GM21737 (cell line): ENCODE measurements around the gene CFAP221.

Experiments used
- ATAC-seq: cut with Tn5 transposase; IDR thresholded peaks from one replicate; pipeline ENCODE4 v1.9.1; 2021; ENCODE audit warnings: mild to moderate bottlenecking, moderate library complexity; ENCODE audit not compliant: unreplicated experiment

The CFAP221 gene

DNA sequence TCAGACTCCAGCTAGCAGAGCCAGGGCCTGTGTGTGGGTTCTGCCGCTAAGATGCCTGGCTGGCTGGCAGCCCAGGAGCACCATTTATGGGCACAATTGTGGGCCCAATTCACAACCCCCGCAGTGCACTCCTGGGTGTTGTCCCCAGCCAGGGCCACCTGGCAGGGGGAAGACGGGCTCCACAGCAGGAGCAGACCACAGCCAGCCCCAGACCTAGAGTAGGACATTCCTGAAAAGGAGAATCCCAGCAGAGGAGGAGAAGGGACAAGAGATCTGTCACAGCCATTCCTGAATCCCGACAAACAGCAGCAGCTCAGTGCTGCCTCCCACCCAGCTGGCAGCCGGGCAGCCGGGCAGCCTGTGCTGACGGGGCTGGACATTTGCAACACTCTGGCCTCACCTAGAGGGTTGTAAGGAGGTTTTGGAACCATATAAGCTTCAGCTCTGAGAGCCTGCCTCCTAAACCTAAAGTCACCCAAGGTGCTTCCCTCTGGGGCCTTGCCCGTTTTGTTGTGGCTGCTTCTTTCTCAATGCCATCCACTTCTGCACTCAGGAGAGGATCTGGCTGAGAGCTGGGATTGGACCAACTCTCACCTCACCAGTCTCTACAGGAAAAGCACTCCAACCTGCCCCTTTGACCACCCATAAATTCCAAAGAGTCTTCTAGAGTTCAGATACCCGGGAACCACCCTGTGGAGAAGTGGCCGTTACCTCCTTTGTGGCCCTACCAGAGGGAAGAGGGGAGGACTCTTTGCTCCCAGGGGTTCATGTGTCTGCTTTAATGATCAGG is 130.7 kb downstream of the CFAP221 start:
- ATAC-seq, result no peak

DNA sequence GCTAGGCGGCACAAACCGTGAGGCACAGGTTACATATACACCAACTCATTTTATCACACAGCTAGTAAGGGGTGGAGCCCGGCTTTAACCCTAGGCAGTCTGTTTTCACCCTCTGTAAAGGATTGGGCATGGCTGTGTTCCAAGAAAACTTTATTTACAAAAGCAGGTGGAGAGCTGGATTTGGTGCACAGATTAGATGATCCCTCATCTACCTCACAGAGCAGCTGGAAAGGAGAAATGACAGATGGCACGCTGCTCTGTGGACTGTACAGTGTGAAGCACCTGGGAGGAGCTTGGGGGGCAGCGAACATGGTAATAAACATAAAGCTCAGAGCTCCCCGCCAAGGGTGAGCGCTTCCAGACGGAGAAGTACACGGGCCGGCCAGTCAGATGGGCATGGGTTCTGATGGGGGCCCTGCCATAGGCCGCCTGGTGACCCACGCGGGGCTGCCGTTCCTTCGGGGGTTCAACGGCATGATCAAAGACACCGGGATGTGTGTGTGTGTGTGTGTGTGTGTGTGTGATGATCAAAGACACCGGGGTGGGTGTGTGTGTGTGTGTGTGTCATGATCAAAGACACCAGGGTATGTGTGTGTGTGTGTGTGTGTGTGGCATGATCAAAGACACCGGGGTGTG is 133.9 kb downstream of the CFAP221 start:
- no peak for ATAC-seq

DNA sequence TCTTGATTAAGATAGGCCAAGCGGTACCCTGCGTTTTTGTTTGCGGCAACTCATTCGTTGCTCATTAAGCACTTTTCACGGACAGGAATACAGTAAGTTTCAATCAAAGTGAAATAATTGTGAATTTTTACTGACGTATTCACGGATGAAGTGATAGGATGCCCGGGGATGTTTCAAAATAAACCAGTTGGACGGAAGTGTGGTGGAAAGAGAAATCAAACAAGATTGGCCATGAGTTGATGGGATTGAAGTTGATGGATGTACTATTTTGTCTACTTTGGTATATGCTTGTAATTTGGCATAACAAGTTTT is 135.2 kb downstream of the CFAP221 start:
- no peak for ATAC-seq

DNA sequence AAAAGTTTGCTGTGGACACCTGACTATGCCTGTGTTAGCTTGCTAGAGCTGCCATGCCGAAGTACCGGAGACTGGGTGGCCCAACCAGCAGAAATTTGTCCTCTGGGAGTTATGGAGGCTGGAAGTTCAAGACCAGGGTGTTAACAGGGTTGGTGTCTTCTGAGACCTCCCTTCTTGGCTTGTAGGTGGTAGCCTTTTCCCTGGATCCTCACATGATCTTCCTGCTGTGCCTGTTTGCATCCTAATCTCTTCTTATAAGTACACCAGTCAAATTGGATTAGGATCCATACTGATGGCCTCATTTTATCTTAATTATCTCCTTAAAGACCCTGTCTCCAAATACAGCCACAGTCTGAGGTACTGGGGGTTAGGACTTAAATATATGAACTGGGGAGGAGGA is 135.6 kb downstream of the CFAP221 start:
- ATAC-seq, result no peak

DNA sequence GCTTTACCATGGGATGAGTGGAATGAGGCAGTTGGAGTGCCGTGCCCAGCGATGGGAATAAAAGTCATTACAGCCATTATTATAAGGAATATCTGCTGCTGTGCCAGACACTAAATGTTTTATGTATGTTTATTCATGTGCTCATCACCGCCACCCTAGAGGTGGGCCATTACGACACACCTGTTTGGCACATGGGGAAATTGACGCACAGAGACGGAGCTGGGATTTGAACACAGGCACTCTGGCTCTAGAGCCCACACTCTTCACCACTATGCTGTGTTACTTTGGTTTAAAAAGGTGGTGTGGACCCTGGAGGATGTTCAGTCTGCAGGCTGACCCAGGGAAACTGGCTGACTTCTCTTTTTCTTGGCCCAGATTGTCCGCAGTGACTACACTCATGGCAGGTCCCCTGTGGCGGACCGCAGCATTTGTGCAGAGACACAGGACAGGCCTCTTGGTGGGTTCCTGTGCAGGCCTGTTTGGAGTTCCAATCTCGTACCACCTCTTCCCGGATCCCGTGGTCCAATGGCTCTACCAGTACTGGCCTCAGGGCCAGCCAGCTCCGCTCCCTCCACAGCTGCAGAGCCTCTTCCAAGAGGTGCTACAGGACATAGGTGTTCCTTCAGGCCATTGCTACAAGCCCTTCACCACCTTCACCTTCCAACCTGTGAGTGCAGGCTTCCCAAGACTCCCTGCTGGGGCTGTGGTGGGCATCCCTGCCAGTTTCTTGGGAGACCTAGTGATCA is 136.4 kb downstream of the CFAP221 start:
- no peak for ATAC-seq

DNA sequence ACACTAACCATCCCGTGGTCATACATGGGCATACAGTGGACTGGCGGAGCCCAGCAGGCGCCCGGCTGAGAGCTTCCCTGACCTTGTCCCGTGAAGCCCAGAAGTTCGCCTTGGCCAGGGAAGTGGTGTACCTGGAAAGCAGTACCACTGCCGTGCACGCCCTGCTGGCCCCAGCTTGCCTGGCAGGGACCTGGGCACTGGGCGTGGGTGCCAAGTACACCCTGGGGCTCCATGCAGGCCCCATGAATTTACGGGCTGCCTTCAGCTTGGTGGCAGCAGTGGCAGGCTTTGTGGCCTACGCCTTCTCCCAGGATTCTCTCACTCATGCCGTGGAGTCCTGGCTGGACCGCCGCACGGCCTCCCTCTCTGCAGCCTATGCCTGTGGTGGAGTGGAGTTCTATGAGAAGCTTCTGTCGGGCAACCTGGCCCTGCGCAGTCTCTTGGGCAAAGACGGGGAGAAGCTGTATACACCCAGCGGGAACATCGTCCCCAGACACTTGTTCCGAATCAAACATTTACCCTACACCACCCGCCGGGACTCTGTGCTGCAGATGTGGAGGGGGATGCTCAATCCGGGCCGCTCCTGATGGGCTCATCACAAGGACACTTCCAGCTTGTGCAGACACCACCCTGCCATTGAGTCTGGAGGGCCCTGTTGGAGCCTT is 137.1 kb downstream of the CFAP221 start:
- ATAC-seq, result no peak

DNA sequence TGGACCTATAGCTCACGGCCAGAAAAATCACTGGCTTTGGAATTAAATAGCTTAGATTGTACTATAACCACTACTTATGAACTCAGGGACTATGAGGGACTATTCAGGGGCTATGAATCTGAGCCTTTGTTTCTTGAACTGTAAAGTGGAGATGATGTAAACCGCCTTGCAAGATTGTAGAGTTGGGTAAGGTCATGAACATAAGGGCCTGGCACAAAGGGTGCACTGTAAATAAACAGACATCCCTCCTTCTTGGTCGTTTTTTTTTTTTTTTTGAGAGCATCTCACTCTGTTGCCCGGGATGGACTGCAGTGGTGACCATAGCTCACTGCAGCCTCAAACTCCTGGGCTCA is 137.6 kb downstream of the CFAP221 start:
- no peak for ATAC-seq

DNA sequence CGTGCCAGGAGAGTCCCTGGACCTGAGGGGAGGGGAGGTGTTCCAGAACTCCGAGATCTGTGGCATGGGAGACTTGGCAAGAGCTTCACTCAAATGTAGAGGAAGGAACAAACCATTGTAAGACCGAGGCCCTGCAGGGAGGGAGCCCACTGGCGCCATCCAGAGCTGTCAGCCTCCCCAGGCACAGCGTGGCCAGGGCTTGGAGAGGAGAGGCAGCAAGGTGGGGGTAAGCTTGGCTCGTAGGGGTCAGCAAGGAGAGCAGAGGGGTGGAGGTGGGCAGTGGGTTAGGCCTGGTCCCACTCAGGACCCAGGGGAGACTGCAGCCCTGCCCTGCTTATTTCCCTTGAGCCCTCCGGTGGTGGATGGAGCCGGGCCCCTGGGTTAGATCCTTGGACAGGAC is 138.3 kb downstream of the CFAP221 start:
- ATAC-seq, result no peak

DNA sequence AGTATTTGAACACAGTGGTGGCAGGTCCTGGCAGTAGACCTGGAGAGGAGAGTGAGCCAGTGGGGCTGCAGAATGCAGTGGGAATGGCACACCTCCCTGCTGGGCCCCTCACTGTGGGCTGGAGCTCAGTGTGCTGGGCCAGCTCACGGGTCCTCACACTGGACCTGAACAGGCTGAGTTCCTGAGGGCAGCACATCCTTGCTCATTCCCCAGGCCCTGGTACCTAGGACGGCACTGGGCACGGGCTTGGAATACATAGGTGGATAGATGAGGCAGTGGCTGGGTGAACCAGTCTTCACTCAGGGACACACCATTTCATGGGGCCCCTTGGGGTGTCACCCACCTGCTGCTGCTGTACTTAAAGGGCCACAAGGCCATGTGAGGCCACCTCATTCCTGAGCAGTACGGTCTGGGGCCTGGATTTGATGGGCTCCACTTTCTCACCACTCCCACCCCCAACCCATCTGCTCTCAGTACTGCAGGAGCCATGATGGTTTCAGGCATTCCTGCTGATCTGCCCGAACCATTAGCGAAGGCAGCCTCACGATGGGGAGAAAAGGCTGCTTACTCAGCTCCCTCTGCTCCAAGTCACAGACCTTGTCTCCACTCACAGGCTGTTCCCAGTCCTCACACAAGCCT is 138.9 kb downstream of the CFAP221 start:
- ATAC-seq, result no peak

DNA sequence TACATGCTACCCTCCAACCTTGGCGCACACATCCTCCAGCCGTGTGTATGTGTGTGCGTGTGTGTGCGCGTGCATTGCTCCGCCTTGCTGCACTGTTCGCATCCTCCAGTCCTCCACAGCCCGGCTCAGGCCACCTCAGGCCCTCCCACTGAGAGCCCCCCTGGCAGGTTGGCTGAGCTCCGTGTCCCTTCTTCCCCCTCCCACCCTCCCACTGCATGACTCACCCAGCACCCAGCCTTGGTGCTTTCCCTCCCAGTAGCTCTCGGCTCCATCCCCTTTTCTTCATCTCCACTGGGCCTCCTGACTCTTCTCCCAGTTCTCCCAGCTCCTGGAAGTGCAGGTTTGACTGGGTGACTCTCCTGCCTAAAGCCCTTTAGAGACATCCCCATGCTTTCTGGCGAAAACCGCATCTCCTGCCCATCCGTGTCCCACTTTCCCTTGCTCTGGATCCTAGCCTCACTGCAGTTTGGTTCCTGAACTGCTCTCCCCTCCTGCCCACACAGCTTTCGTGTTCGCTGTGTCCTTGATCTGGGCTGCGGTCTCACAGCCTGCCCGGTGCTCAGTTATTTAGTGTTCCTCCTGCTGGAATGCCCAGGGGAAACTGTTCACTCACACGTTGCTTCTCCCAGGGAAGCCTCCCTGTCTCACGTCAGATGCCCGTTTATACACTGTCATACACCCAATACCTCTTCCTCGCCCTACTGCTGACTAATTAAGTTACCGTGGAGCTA is 139.6 kb downstream of the CFAP221 start:
- ATAC-seq, result no peak

DNA sequence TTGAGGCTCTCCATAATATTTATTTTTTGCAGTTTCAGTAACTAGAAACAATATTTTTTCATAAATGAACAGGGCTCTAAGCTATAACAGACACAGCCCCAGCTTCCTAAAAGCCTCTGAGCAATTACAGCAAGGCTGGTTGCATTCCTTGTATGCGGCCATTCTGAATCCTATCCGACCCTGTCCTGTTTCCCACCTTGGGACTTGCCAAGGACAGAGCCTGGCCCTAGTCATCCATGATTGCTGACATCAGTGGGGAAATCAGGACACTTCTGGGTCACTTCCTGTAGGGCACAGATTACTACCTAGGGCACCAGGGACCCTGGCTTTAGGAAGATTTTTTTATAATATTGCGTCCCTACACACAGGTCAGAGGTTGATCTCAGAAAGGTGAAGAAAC is 140.3 kb downstream of the CFAP221 start:
- ATAC-seq, result no peak

DNA sequence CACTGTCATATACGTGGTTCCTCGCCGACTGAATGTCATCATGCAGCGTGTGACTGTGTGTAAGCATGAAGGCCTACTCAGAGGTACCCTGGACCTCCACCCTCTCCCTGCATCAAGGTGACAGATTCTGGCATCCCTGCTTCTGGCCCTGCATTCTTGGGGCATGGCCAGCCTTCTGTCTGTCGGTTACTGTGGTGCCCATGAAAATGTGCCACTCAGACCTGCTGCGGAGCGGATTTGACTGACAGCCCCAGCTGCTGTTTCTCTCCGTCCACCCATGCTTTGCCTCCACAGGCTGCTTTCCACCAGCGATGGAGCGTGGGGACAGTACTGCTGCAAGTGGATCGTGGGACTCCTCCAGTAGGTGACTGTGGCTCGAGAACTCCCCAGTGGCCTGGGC is 144.4 kb downstream of the CFAP221 start:
- ATAC-seq, result no peak

DNA sequence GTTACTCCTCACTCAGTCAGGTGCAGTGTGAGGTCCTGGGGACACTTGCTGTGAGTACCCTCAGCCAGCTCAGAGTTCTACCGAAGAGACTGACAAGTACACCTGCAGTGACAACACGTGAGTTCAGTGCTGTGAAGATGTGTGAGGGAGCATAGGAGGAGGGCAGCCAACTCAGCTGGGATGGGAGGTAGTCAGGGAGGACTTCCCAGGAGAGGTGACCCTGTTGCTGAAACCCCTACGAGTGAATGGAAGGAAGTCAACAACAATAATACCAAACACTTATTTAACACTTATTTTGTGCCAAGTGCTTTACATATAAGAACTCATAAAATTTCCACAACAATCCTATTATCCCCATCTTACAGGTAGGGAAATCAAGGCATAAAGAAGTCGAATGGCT is 145.0 kb downstream of the CFAP221 start:
- ATAC-seq, result no peak

DNA sequence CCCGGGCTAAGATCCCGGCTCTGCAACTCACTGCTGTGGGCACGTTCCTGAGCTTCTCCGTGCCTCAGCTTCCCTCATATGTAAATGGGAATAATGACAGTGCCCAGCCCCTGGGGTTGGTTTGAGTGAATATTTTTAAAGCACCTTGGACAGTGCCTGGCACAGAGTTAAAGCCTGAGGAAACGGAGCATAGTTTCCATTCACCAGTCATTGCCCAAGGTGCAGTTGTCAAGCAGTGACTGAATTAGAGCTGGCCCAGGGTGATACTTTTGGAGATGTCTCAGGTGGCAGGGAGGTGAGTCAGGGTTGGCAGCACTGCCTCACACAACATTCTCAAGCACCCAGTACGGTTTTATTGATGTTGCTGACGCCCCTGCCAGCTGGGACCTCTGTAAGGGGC is 146.9 kb downstream of the CFAP221 start:
- ATAC-seq, result no peak

DNA sequence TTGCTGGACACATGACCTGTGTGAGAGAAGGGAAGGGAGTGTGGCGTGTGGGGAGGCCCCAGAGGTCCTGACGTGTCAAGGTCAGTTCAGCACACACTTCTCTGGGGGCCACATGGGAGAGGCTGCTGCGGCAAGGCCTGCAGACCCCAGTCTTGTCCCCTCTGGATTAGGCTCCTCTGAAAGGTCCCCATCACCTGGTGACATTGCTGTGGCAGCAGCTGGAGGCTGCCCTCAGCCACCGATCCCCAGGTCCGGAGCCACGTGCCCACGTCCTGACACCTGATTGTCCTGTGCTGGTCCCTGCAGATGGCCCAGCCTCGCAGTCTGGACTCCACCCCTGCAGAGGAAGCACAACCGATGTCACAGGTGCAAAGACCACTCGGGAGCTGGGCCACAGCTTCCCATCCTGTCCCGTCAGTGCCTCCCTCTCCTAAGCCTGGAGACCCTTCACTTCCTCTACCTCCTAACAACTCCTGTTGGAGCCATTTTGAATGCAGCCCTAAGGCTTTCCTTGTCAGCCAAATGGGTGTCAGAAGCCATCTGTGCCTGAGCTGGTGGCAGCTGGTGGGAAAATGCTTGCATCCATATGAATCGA is 147.5 kb downstream of the CFAP221 start:
- ATAC-seq, result no peak

DNA sequence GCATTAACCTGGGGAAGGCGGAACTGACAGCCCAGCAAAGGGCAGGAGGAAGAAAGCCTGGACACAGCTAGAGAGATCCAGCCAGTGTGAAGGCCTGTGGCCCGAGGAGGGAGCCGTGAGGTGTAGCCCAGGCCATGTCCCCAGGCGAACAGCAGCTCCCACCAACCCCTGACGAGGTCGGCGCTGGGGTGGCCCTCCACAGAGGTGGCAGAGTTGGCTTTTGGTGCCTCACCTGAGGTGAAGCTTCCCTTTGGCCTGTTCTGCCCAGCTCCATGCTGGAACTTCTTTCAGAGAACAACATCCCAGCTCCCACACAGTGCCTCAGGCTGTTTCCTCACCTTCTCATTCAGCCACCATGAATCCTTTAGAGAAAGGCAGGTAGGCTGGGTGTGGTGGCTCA is 148.1 kb downstream of the CFAP221 start:
- ATAC-seq, result no peak

DNA sequence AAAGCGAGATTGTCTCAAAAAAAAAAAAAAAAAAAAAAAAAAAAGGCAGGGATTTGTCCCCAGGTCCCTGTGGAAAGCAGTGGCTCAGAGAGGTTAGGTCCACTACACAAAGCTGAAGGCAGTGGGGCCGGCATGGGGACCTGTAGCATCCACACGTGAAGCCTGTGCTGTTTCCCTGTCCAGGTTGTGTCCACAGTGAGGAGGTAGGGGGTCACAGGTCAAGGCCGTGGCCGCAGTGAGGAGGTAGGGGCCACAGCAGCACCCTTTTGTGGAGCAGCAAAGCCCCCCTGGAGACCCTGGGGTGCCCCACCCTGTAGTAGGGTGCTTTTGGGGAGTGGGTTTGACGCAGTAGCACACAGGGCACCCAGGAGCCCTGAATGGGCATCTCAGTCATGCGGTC is 148.7 kb downstream of the CFAP221 start:
- no peak for ATAC-seq

DNA sequence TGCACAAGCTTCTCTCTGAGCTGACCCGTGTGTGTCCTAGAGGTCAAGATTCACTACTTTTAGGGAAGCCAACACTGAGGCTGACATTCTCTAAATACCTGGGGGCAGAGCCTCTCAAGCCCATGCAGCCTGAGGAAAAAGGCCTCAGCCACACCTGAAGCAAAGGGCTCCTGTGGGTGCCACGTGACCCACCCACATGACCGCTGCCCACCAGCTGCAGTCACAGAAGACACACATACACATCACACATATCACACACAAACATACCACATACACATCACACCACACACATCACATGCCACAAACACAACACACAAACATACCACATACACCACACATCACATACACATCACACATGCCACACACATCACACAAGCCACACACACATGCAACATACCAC is 149.3 kb downstream of the CFAP221 start:
- ATAC-seq, result no peak

DNA sequence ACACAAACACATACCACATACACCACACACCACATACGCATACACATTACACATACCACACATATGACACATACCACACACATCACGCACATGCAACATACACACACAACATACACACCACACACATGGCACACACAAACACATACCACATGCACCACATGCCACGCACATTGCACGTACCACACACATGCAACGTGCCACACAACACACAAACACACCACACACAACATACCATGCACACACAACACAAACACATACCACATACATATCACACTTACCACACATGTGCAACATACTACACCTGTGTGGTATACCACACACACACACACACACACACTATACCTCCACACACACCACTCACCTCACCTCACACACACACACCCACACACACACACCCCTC is 149.7 kb downstream of the CFAP221 start:
- no peak for ATAC-seq

DNA sequence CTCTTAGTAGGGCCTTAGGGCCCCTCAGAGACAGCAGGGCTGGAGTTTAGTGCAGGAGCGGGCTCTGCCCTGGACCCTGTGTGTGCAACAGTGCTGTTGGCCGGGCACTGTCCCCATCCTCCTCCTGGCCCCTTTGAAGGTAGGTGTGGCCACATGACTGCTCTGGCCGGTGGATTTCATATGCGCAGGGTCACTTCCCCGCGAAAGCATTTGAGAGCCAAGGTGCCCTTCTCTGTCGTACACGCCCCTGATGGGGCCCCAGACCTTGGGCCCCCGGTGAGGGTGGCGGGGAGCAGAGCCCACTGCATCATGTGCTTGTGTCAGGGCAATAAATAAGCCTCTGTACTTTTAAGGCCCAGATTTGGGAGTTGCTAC is 150.2 kb downstream of the CFAP221 start:
- ATAC-seq, result no peak
